GM12891 (cell line): ENCODE data around the gene CNGB1.

Source experiments
- DNase-seq: peaks from one replicate; pipeline ENCODE4 v3.0.0; 2011; ENCODE audit warnings: low spot score; ENCODE audit not compliant: insufficient read length
- FAIRE-seq: peaks from 2 replicates; lab custom pipeline; 2011; peaks lifted over from hg19 to GRCh38; lab: Jason Lieb, UNC
- PAX5 ChIP-seq: IDR thresholded peaks from 2 replicates; pipeline ENCODE4 v1.6.1; 2011; ENCODE audit warnings: low read length, moderate library complexity, mild to moderate bottlenecking; ENCODE audit not compliant: insufficient read depth, severe bottlenecking
- POLR2A ChIP-seq: IDR thresholded peaks from 2 replicates; pipeline ENCODE4 v1.6.1; 2011; ENCODE audit warnings: low read depth, low read length, control low read depth
- POLR2AphosphoS5 ChIP-seq: IDR thresholded peaks from 2 replicates; pipeline ENCODE4 v1.6.1; 2011; ENCODE audit warnings: low read depth, low read length, control low read depth
- POU2F2 ChIP-seq: IDR thresholded peaks from 2 replicates; pipeline ENCODE4 v1.6.1; 2011; ENCODE audit warnings: low read depth, mild to moderate bottlenecking, control low read depth, low read length, moderate library complexity
- SPI1 ChIP-seq: IDR thresholded peaks from 2 replicates; pipeline ENCODE4 v1.6.1; 2011; ENCODE audit warnings: low read depth, low read length, control low read depth
- TAF1 ChIP-seq: IDR thresholded peaks from 2 replicates; pipeline ENCODE4 v1.6.1; 2011; ENCODE audit warnings: low read depth, low read length, control low read depth

CNGB1 gene

DNA sequence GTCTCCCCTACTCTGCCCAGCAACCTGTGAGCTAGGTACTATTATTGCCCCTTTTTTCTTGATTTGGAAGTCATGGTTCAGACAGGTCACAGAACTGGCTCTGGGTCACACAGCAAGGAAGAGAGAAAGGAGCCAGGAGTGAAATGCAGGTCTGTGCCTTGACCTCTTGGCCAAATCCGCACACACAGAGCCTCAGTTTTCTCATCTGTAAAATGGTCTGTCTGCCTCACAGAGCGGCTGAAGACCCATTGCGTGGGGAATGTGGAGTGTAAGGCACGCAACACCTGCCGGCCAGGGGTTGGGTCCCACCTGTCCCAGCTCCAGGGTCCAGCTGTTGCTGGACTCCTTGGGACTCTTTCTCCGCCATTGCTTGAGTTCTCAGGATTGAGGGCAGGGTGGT is 32.4 kb downstream of the CNGB1 start:
- FAIRE-seq (no peak), DNase-seq (no peak)
- TF ChIP-seq TAF1 = no peak
- TF ChIP-seq POLR2AphosphoS5 = no peak
- no peak for TF ChIP-seq PAX5
- no peak for TF ChIP-seq SPI1
- no peak for TF ChIP-seq POLR2A
- no peak for TF ChIP-seq POU2F2

DNA sequence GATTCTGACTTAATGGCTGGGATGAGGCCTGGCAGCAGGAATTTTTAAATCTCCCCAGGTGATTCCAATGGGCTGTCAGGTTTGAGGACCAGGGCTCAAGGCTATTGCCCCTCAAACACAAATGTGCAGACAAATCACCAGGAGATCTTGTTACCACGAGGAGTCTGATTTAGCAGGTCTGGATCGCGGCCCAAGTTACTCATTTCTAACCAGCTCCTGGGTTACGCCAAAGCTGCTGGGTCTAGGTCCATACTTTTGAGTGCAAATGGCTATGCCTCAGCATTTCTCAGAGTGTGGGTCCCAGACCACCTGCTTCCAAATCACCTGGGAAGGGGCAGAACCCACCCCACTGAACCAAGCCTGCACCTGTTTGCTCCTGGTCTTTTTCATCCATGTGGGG is 33.1 kb downstream of the CNGB1 start:
- FAIRE-seq = no peak
- no peak for DNase-seq
- no peak for TF ChIP-seq PAX5
- no peak for TF ChIP-seq POLR2AphosphoS5
- no peak for TF ChIP-seq POLR2A
- TF ChIP-seq POU2F2 = no peak
- TF ChIP-seq TAF1 = no peak
- no peak for TF ChIP-seq SPI1

DNA sequence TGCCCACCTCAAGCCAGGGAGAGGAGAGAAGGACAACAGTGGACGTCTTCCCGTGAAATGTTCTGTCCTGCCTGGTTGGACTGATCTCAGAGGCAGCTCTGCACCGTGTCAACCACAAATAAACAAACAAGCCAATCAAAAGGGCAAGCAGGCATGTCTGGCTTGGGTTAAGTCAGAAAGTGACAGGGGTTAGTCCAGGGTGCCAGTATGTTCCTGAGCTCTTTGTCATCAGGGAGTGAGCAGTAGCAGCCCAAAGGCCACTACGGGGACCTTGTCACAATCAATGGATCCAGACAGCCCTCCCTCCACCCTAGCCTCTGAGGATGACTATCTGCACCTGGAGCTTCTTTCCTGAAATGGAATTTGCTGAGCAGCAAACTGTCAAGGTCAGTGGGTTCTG is 35.0 kb downstream of the CNGB1 start:
- TF ChIP-seq SPI1 (no peak), POLR2A (no peak), PAX5 (no peak), POLR2AphosphoS5 (no peak), POU2F2 (no peak), TAF1 (no peak)
- DNase-seq (no peak), FAIRE-seq (no peak)

DNA sequence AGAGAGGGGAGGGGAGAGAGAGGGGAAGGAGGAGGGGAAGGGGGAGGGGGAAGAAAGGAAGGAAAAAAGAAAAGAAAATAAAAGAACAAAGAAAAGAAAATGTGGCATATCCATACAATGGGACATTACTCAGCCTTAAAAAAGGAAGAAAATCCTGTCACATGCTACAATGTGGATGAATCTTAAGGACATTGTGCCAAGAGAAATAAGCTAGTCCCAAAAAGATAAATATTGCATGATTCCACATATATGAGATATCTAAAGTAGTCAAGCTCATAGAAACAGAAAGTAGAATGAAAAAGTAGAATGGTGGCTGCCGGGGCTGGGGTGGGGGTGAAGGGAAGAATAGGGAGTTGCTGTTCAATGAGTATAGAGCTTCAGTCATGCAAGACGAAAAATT is 40.4 kb downstream of the CNGB1 start:
- no peak for DNase-seq
- TF ChIP-seq SPI1 (no peak), PAX5 (no peak), TAF1 (no peak), POU2F2 (no peak), POLR2A (no peak), POLR2AphosphoS5 (no peak)
- FAIRE-seq = no peak

DNA sequence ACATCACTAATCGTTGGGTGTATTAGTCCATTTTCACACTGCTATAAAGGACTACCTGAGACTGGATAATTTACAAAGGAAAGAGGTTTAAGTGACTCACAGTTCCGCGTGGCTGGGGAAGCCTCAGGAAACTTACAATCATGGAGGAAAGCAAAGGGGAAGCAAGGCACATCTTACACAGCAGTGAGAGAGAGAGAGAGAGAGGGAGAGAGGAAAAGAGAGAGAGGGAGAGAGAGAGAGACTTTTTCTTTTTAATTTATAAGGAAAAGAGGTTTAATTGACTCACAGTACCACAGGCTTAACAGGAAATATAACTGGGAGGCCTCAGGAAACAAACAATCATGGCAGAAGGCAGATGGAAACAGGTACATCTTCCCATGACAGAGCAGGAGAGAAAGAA is 41.7 kb downstream of the CNGB1 start:
- TF ChIP-seq TAF1 (no peak), POLR2A (no peak), POLR2AphosphoS5 (no peak)
- DNase-seq (no peak), FAIRE-seq (no peak)

DNA sequence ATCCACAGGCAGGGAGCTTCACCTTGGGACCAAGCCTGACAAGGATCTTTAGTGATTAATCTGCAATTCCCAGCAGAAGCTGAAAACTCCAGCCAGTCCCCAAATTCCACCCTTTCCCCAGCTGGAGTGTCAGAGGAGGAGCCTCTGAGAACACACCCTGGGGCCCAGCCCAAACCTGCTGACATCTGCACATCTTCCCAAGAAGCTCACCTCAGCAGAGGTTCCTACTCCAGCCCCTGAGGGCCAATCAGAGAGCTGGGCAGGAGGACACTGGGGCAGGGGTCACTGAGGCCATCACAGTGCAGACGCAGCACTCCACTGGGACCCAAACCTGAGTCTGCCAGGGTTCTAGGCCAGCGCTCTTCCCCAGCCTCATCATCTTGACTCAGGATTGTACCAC is 44.9 kb downstream of the CNGB1 start:
- TF ChIP-seq PAX5 (no peak), POLR2AphosphoS5 (no peak), SPI1 (no peak), POLR2A (no peak), POU2F2 (no peak), TAF1 (no peak)
- FAIRE-seq = no peak
- DNase-seq = no peak

DNA sequence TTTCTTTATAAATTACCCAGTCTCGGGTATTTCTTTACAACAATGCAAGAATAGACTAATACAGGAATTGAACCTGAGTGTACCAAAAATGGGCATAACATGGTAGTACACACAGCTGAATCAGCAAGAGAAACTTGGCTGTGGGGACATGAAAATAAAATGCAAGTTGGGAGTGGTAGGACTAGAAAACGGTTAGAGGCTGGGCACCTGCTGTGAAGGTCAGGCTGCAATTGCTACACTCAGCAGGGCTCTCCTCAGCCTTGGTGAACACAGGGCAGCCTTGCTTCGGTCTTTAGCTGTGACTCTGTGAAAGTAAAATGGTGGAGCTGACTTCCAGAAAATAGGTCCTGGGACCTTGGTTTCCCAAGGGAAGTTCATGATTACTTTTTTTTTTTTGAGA is 45.6 kb downstream of the CNGB1 start:
- no peak for DNase-seq
- TF ChIP-seq POLR2AphosphoS5 = no peak
- TF ChIP-seq TAF1 = no peak
- no peak for TF ChIP-seq POU2F2
- TF ChIP-seq SPI1 = no peak
- TF ChIP-seq PAX5 = no peak
- no peak for TF ChIP-seq POLR2A
- no peak for FAIRE-seq

DNA sequence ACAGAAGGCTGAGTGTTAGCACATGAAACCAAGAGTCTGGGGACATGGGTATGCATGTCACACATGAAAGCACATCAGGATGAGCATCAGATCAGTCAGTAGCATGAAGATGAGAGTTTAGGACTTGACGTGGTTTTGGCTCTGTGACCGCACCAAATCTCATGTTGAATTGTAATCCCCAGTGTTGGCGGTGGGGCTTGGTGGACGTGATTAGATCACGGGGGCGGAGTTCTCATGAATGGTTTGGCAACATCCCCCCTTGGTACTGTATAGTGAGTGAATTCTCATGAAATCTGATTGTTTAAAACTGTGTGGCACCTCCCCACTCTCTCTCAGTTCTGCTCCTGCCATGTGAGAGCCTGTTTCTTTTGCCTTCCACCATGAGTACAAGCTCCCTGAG is 46.4 kb downstream of the CNGB1 start:
- TF ChIP-seq SPI1 (no peak), POLR2AphosphoS5 (no peak), TAF1 (no peak), POU2F2 (no peak), POLR2A (no peak), PAX5 (no peak)
- no peak for FAIRE-seq
- DNase-seq = no peak

DNA sequence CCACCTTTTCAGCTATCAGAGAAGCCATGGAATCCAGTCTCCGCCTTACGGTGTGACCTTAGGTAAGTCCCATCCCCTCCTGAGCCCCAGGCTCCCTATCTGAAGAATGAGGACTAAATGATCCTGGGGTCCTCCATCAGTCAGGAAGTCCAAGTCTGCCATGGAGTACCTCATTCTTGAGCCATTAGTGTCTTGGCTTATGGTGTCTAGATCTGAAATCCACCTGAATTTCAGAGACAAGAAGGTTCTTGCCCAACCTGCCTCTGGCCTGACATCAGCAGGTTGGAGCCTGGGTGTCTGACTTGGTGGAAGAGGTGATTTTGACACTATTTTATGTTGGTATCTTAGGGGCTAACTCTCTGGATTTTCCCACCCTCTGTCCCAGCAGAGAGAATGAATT is 47.1 kb downstream of the CNGB1 start:
- no peak for TF ChIP-seq POU2F2
- no peak for TF ChIP-seq TAF1
- no peak for TF ChIP-seq SPI1
- TF ChIP-seq POLR2A = no peak
- TF ChIP-seq POLR2AphosphoS5 = no peak
- TF ChIP-seq PAX5 = no peak
- FAIRE-seq = no peak
- DNase-seq = no peak

DNA sequence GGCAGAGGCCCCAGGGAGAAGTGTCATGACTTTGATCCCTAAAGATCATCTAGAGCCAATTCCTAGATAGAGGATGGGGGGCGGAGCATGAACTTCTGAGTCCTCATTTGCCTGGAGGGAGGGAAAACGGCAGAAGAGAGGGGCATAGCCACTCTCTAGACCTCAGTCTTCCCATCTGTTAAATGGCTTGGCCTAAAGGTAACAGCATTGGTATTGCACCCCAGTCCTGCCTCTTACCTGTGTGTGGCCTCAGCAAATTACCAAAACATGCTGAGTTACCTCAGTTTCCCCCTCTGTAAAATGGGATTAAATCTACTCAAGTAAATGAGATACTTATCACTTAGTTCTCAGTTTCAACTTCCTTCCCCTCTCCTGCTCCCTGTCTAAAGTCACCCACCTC is 47.5 kb downstream of the CNGB1 start:
- DNase-seq (no peak), FAIRE-seq (no peak)
- TF ChIP-seq POLR2A (no peak), POU2F2 (no peak)
